AG04450 (cell line): Measurements from ENCODE around the gene ZNF469. TPM values are rescaled to one million over a fixed set of nuclear protein-coding genes. Genes with fewer than 3 reads are reported as not detected.

Experiments
- CTCF ChIA-PET: fragments of 300-600, 350-600 bp; formaldehyde crosslinking; extraction: SDS; loops from one replicate; lab custom pipeline; 2022; ENCODE audit warnings: antibody characterized with exemption, inconsistent platforms; lab: Charles Lee
- POLR2A ChIA-PET: fragments of 350-600 bp; formaldehyde crosslinking; extraction: SDS; loops from one replicate; lab custom pipeline; 2021; ENCODE audit warnings: antibody characterized with exemption, inconsistent platforms; lab: Yijun Ruan, JAX
- DNase-seq: peaks from one replicate; pipeline ENCODE4 v3.0.0-alpha.2; 2011; ENCODE audit warnings: low read depth, low spot score
- H3K27ac ChIP-seq: one replicate; pipeline ENCODE4 v1.5.1; 2012; ENCODE audit warnings: low read depth, low read length, control low read depth
- H3K27me3 ChIP-seq: one replicate; pipeline ENCODE4 v1.6.0; 2012; ENCODE audit warnings: low read length; ENCODE audit not compliant: control insufficient read depth, insufficient read depth
- H3K4me3 ChIP-seq: 2 replicates; pipeline ENCODE4 v1.5.1; 2011; ENCODE audit warnings: mild to moderate bottlenecking, low read depth, low read length, control low read depth
- H3K9me3 ChIP-seq: 2 replicates; pipeline ENCODE4 v1.5.1; 2012; ENCODE audit warnings: low read length; ENCODE audit not compliant: control insufficient read depth, insufficient read depth
- polyA plus RNA-seq: library from polyadenylated mRNA; depleted of rRNA; stranded (reverse); fragments of >200 nt; gene quantifications from 2 replicates; pipeline ENCODE4 v1.2.3, GENCODE V29; 2011
- TF ChIP-seq, protein P1 (sequence below): IDR thresholded peaks from 2 replicates; pipeline ENCODE4 v1.5.1; 2011; ENCODE audit warnings: low read depth, low read length, control low read depth, inconsistent platforms

The ZNF469 gene
- polyA plus RNA-seq, 1 experiment, result 2.2 TPM

GRCh38 chr16:88354229-88355092, 28.3 kb upstream of the ZNF469 start:
- peaks cover 8% of the 10 kb centered on the region for H3K9me3 ChIP-seq
- no peak for DNase-seq
- TF ChIP-seq, protein P1, sequence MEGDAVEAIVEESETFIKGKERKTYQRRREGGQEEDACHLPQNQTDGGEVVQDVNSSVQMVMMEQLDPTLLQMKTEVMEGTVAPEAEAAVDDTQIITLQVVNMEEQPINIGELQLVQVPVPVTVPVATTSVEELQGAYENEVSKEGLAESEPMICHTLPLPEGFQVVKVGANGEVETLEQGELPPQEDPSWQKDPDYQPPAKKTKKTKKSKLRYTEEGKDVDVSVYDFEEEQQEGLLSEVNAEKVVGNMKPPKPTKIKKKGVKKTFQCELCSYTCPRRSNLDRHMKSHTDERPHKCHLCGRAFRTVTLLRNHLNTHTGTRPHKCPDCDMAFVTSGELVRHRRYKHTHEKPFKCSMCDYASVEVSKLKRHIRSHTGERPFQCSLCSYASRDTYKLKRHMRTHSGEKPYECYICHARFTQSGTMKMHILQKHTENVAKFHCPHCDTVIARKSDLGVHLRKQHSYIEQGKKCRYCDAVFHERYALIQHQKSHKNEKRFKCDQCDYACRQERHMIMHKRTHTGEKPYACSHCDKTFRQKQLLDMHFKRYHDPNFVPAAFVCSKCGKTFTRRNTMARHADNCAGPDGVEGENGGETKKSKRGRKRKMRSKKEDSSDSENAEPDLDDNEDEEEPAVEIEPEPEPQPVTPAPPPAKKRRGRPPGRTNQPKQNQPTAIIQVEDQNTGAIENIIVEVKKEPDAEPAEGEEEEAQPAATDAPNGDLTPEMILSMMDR, result no peak
- POLR2A ChIA-PET, result no interaction called here
- no peaks in the 10 kb centered on the region for H3K27me3 ChIP-seq
- no peak overlapping the region for H3K4me3 ChIP-seq
- CTCF ChIA-PET, result no interaction called here
- H3K27ac ChIP-seq, result no peak overlapping the region

- no peaks in the 10 kb centered on the region for H3K27me3 ChIP-seq
- TF ChIP-seq, protein P1, result no peak
- no peak for DNase-seq
- H3K4me3 ChIP-seq, result no peak overlapping the region
- ChIA-PET POLR2A (no interaction called here), CTCF (no interaction called here)
- no peak overlapping the region for H3K27ac ChIP-seq
- H3K9me3 ChIP-seq, result peaks cover 5% of the 10 kb centered on the region
Measured at GRCh38 chr16:88355093-88355388, 27.7 kb upstream of the ZNF469 start.

- no peak for DNase-seq
- CTCF ChIA-PET, result no interaction called here
- POLR2A ChIA-PET, result no interaction called here
Measured at GRCh38 chr16:88355389-88356123, 27.2 kb upstream of the ZNF469 start.

DNA sequence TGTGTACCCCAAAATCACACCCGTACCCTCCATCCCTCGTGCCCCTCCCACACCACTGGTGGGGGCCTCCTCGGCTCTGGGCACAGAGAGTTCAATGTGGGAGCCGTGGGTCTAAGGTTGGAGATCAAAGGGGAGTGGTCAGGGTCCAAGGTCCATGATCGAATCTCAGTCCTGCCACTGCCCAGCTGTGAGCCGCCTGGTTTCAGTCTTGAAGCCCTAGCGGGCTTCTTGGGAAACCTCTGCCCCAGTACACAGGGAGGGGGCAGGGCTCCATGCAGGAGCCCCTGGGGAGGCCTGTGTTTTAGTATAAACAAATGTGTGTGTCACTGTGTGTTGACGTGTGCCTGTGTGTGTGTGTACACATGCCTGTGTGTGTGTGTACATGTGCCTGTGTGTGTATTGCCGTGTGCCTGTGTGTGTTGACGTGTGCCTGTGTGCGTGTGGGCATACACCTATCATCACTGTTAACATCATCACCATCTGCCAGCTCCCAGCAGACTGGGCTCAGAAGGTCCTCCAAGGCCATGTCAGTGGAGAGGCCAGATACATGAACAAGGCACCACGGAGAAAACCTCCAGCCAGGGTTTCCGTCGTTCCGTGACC, 26.5 kb upstream of the ZNF469 start:
- Histone ChIP-seq H3K4me3 (no peak overlapping the region), H3K27ac (peak overlapping the region; percentile 2), H3K9me3 (peaks cover 11% of the 10 kb centered on the region), H3K27me3 (no peaks in the 10 kb centered on the region)
- DNase-seq, result no peak
- ChIA-PET POLR2A (no interaction called here), CTCF (no interaction called here)
- TF ChIP-seq, protein P1, result no peak

More at GRCh38 chr16:88355389-88356123, 27.2 kb upstream of the ZNF469 start:
- Histone ChIP-seq H3K27ac (no peak overlapping the region), H3K4me3 (no peak overlapping the region), H3K9me3 (peaks cover 9% of the 10 kb centered on the region), H3K27me3 (no peaks in the 10 kb centered on the region)
- TF ChIP-seq, protein P1, result no peak
